ENCODE data around the gene DNAI1.
"Not testable (repeated sequence)": the region's sequence is repeated elsewhere in the genome, so short reads cannot be mapped to it uniquely, and the experiment has no call there.

The DNAI1 gene

GRCh38 chr9:34451545-34451944, 7.1 kb upstream of the DNAI1 start:
- no peak for DNase-seq

- DNase-seq = no peak
These were observed 6.0 kb upstream of the DNAI1 start for GRCh38 chr9:34452568-34452967.

GRCh38 chr9:34454571-34455065, 4.0 kb upstream of the DNAI1 start:
- DNase-seq = no peak

GRCh38 chr9:34456151-34456550, 2.5 kb upstream of the DNAI1 start:
- no peak for DNase-seq

- no peak for DNase-seq
These were observed 1.9 kb upstream of the DNAI1 start for GRCh38 chr9:34456746-34457145.

GRCh38 chr9:34457266-34458012, 1.2 kb upstream of the DNAI1 start:
- DNase-seq = peak; percentile 69

- no peak for DNase-seq
These were observed 345 bp downstream of the DNAI1 start for GRCh38 chr9:34458959-34459340.

GRCh38 chr9:34459356-34459755, 751 bp downstream of the DNAI1 start:
- no peak for DNase-seq

- DNase-seq = no peak
These were observed 1.3 kb downstream of the DNAI1 start for GRCh38 chr9:34459941-34460340.

- peak; percentile 10 for DNase-seq
These were observed 4.7 kb downstream of the DNAI1 start for GRCh38 chr9:34463098-34463900.

GRCh38 chr9:34463901-34464232, 5.3 kb downstream of the DNAI1 start:
- no peak for DNase-seq

- DNase-seq = no peak
These were observed 6.0 kb downstream of the DNAI1 start for GRCh38 chr9:34464571-34464970.

GRCh38 chr9:34465468-34465867, 6.9 kb downstream of the DNAI1 start:
- DNase-seq = no peak

GRCh38 chr9:34475097-34475496, 16.5 kb downstream of the DNAI1 start:
- no peak for DNase-seq

GRCh38 chr9:34477541-34477940, 18.9 kb downstream of the DNAI1 start:
- DNase-seq = no peak

- no peak for DNase-seq
These were observed 20.8 kb downstream of the DNAI1 start for GRCh38 chr9:34479431-34479866.

- not testable (repeated sequence) for DNase-seq
These were observed 23.0 kb downstream of the DNAI1 start for GRCh38 chr9:34481620-34482019.

GRCh38 chr9:34482746-34483145, 24.1 kb downstream of the DNAI1 start:
- not testable (repeated sequence) for DNase-seq

- DNase-seq = no peak
These were observed 26.1 kb downstream of the DNAI1 start for GRCh38 chr9:34484678-34485077.

- no peak for DNase-seq
These were observed 27.2 kb downstream of the DNAI1 start for GRCh38 chr9:34485822-34486221.

GRCh38 chr9:34486572-34486971, 28.0 kb downstream of the DNAI1 start:
- no peak for DNase-seq

GRCh38 chr9:34490360-34490759, 31.8 kb downstream of the DNAI1 start:
- no peak for DNase-seq

GRCh38 chr9:34490760-34491159, 32.2 kb downstream of the DNAI1 start:
- no peak for DNase-seq

GRCh38 chr9:34491596-34491995, 33.0 kb downstream of the DNAI1 start:
- DNase-seq = no peak
